Left renal pelvis (tissue), 4 donors: ENCODE measurements around the gene PPP1R7. TPM values are rescaled to one million over a fixed set of nuclear protein-coding genes. Genes with fewer than 3 reads are reported as not detected.

Experiments
- DNase-seq, 4 donors: peaks; one replicate each; pipeline ENCODE4 v3.0.0-alpha.2; 2013; ENCODE audit warnings: low read depth in 4 of 4, low spot score in 3 of 4
- polyA plus RNA-seq, 4 donors: library from polyadenylated mRNA; unstranded; fragments of 120-200 nt; gene quantifications; one replicate each; pipeline ENCODE4 v1.2.1, GENCODE V29; 2013; ENCODE audit not compliant: insufficient read length in 4 of 4

PPP1R7 gene
- polyA plus RNA-seq, 4 donors = 47.7 to 81.0 (median 79.2) TPM

DNA sequence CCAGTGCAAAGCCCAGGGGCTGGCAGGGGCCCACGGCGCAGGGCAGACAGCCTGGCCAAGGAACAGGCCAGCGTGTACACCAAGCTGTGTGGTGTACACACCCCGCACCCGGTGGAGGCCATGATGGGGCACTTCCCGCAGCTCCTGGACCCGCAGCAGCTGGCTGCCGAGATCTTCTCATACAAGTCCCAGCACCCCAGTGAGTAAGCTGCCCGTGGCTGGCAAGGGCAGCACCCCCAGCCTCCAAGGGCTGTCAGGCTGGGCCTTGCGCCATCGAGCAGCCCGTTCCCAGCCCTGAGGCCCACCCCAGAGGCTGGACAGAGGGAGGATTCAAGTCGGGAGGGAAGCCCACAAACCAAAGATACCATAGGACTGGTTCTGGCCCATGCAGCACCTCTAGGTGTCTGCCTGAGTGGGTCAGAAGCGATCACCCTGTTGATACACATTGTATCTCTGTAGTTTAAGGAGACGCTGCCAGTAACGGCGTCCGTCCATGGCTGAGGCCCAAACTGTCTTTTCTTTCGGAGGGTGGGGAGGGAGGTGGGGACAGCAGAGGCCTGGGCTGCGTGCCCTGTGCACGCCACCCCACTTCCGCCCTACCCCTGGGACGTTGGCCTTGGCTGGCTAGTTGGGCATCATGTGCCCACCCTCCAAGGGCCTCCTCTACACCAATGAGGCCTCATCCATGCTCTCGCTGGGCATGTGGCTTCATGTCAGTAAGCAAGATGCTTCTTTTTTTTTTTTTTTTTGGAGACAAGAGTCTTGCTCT, 31.3 kb upstream of the PPP1R7 start:
- no peak for DNase-seq

DNA sequence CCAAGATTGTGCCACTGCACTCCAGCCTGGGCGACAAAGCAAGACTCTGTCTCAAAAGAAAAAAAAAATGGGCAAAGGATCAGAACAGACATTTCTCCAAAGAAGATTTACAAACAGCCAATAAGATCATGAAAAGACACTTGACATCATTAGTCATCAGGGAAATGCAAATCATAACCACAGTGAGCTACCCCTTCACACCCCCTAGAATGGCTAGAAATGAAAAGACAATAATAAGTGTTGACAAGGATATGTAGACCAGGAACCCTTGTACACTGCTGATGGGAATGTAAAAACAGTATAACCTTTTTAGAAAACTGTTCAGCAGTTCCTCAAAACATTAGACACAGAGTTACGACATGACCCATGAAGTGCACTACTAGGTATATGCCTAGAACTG, 29.8 kb upstream of the PPP1R7 start:
- no peak for DNase-seq

DNA sequence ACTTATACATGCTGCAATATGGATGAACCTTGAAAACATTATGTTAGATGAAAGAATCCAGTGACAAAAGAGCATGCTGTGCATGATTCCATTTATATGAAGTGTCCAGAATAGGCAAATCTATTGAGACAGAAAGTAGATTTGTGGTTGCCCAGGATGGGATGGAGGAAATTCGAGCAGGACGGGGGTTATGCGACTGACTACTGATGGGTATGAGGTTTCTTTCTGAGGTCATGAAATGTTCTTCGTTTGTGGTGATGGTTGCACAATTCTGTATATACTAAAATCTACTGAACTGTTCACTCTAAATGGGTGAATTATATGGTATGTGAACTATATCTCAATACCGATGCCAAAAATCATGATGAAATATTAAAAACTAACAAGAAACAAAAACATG, 29.3 kb upstream of the PPP1R7 start:
- no peak for DNase-seq

DNA sequence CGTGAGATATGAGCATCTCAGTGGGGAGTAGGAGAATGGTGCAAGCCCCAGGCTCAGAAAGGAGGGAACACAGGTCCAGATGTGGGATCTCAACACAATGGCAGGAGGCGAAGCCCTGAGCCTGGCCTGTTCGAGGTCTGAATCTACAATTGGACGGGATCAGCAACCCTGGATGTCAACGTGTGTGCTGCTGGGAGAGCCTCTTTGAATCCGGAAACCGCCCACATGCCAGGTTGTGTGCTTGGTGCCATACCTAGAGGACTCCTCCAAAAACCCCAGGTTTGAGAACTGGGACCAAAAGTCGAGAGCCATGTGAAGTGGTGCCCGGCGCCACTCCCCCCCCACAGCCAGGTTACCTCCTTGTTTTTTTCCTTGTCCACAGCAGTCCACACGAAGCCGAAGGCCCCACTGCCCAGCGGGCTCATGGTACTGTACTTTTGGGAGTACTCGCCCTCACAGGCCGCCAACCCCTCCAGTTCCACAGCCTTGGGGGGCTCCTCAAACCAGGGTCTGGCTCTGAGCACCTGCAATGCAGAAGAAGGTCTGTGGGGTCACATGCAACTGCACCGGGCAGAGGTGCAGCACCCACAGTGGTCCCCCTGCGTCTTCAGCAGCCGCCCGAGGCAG, 27.8 kb upstream of the PPP1R7 start:
- no peak for DNase-seq

DNA sequence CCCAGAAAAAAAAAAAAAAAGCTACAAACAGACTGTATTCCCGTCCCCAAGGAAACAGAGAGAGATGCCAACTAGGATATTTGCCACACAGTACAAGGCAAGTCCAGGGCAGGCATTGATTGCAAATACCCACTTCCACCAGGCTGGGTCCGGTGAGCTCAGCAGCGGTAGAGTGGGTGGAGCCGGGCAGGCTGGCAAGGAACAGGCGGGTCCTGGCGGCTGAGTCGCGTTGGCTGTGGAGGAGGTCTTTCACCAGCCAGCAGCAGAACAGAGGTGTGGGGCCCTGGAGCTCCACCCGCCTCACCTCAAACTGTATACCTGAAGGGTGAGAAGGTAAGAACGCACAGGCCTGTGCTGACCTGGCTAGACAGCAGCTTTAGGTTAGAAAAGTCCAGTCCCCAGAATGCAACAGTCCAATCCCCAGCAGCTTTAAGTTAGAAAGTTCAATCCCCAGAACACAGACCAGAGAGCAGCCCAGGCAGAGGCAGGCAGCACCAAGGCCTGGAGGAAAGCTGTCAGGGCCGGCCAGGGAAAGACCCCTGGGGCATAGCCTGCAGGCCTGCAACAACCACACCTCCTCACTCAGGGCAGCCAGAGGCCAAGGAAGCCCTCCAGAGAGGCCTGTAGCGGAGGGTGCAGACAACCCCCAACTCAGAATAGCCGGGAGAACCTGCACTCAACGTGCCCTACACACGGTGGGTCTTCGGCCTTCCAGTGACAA, 26.3 kb upstream of the PPP1R7 start:
- no peak for DNase-seq

DNA sequence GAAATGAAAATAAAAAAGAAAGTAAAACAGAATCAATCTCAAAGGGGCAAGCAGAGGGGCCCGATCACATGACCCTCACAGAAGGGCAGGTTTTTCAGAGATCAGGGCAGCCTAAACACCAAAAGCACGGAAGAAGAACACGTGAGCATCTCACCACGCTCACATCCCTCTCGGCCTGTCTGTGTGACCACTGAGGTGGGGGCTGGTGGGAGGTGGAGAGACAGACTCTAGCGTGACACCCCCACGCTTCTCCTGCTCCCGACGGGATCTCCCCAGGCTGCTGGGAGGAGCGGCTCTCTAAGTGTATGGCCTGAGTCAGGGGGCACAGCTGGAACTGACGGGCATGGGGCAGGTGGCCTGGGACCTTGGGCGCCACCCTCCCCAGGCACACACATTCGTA, 24.6 kb upstream of the PPP1R7 start:
- no peak for DNase-seq

DNA sequence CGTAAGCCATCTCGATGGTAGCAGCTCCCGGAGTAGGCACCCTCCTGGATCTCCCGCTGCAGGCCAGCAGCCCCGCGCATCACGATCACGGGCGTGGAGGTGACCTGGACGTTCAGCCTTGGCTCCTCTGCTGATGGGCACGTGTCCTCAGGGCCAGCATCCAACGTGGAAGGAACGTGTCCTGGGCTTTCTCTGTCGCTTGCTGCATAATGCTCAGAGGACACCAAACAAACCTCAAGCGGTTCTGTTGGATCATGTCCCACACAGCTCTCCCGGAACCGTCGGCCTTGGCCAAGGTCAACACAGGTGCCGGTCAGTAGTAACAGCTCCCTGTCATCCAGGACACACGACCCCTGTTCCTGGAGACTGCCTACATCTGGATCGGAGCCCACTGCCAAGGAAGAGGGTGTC, 24.1 kb upstream of the PPP1R7 start:
- DNase-seq = no peak

DNA sequence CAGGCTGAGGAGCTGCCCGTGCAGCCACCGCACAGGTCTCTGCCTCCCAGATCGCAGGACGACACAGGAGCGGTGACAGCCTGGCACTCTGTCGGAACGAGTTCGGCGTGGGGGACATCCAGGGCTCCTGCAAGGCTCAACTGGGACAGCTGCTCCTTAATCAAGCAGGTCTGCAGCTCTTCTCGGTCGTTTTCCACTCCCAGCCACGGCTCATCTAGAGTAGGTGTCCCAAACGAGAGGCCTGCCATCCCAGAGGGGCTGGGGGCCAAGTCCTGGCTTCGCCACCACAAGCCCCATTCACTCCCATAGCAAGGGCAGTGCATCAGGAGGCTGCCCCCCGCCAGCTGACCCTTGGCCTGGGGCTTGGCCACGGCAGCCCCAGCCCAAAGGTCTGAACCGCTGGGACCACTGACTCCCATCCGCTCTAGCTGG, 23.5 kb upstream of the PPP1R7 start:
- no peak for DNase-seq

DNA sequence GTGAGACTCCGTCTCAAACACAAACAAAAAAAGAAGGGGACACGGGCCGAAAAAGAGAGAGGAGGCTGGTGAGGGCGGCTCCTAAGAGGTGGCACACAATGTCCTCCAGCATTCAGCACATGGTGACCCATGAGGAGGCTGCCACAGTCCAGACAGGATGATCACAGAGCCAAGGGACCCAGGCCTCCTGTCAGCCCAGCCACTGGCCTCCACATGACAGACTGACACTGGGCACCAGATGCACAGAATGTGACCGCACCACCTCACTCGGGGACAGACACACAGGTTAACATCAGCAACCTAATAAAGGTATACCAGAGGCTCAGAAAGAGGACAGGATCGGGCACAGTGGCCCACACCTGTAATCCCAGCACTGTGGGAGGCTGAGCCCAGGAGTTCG, 22.0 kb upstream of the PPP1R7 start:
- DNase-seq = no peak

DNA sequence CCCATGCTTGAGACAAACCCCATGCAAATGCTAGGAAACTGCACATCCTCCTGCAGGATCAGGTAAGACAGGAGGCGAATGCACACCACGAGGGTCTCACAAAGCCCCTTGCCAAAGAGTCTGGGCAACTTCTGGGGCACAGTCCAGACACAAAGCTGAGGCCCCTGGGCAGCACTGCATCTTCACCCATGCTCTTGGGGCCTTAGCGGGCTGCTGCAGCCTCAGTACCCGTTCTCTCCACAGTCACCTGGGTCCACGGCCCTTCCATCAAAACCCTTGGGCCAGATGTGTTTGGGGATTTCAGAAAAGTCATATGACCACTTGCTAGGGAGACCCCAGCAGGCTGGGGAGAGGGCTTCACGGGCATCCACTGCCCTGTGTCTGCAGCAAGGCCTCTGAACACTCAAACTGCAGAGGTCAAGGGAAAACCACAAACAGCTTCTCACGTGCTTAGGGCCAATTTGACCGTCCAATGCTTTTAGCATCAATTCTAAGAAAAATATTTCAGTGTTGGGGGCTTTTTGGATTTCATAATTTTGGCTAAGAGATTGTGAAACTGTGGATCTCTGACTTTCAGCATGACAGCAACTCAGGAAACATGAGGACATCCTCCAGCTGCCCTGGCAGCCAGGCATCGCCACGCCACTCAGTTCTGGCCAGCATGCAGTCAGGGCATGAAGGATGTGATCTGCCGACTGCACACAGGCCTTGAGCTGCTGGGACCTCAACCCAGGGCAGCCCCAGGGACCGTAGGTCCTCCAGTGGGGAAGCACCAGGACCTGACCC, 21.0 kb upstream of the PPP1R7 start:
- no peak for DNase-seq

DNA sequence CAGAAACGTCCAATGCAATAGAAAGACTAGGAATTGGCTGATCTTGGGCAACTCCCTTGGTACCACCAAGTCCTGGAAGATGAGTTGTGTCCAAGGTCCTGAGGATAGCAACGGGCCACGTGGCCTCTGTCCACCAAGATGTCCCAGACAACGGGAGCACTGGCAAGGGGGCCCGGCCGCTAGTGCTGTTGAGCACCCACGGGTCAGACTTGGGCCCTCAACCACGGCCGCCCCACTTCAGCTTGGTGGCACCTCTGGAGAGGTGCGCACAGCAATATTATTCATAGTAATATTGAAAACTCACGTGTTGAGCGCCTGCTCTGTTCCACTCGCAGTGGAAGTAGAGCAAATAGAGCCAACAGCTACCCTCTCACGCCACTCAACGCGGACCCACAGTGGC, 20.0 kb upstream of the PPP1R7 start:
- DNase-seq = no peak

DNA sequence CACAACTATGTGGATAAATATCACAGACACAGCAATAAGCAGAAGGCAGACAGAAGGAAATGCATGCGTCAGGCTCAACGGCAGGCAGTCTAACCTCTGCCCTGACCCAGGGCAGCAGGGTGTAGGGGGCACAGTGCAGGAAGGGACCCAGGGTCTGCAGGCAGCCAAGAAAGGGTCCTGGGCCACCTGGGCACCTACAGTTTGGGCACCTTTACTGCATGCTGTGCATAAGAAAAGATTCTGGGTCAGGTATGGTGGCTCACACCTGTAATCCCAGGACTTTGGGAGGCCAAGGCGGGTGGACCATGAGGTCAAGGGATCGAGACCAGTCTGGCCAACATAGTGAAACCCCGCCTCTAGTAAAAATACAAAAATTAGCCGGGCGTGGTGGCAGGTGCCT, 18.7 kb upstream of the PPP1R7 start:
- DNase-seq = no peak

DNA sequence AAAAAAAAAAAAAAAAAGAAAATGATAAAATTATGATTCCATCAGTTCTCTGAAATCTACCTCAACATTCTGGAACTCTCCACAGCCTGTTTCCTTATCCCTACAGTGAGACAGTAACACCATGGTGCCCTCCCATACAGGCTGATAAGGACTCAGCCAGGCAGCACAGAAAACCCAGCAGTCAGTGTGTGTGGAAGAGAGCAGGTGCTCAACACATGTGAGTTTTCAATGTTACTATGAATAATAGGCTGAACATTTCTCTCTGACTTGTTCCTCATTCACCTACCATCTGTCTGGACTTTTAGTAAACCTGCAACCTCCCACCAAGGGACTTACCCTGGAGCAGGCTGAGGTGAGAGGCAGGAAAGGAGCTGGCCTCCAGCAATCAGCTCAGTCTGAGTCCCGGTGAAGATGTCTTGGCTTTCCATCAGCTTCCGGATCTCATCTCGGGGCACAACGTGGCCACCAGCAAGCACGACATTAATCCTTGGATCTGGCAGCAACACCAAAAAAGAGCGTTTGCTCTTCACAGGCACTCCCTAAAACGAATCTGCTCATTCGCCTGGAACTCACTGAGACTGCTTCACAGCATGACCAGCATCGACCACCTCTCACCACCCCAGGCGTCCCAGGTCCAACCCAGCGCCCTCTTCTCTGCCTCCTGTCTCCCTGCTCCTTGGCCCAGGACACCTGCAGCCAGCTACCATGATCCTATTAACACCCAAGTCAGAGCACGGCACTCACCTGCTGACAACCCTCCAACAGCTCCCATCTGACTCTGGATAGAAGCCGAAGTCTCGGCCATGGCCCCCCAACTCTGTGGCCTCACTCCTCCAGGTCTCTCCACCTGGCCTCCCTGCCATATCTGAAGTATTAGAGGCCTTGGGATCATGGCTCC, 17.5 kb upstream of the PPP1R7 start:
- no peak for DNase-seq

DNA sequence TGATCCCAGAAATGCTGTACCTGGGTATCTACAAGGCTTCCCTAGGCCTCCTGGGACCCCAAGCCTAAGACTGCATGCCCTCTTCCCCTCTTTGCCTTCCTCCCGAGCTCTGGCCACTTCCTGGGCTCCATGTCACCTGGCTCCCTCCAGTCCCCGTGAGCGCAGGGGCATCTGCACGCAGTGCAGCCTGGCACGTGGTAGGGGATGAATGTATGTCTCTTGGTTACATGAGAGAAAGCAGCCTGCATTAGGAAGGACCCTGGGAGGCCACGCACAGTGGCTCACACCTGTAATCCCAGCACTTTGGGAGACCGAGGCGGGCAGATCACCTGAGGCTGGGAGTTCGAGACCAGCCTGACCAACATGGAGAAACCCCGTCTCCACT, 16.8 kb upstream of the PPP1R7 start:
- DNase-seq = no peak

DNA sequence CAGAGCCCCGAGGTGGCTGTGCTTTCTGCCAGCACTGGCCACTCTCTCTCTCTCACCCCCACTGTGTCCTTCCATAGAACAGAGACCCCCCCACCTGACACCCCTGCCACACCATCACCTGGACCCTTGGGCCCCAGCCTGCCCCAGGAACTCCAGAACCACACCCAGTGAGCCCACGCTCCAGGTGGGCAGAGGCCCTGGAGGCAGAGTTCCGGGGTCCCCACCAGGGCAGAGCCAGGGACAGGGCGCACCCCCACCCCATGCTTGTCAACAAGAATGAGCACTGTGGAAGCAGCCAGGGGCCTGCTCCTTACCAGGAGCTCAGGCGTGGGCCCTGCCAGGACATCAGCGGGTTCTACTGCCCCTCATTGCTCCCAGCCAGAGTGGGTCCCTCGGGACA, 15.6 kb upstream of the PPP1R7 start:
- no peak for DNase-seq

DNA sequence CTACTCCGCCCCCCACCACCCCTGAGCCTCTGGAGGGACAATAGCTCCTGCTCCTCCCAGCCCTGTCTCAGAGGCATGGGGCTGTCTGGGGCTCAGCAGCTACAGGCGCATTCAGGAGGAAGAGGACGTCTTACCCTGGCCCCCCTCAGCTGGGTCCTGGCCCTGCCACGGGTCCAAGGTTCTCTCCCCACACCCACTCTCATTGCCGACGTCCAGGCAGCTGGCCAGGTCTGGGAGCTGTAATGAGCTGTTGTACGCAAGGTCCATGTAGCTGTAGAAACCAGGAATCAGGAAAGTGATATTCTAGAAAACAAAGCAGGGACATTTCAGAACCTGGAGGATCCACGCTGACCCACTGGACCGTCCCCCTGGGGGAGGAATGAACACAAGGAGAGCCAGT, 14.5 kb upstream of the PPP1R7 start:
- no peak for DNase-seq

DNA sequence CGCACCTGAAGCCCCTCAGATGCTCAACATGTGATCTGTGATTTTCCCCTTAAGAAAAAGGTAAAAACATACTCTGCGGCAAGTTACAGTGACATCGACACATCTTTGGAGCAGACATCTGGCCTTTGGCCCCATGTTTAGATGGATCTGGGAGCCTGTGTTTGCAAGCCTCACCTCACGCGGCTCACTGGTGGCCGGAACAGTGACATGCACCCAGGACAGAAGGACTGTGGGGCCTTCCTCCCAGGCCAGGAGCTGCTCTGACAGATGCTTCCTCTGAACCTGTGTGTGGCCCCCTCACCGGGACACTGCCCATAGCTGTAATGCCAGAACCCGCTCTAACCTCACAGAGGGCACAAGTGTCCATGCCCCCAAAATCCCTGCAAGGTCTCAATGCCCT, 14.1 kb upstream of the PPP1R7 start:
- no peak for DNase-seq

DNA sequence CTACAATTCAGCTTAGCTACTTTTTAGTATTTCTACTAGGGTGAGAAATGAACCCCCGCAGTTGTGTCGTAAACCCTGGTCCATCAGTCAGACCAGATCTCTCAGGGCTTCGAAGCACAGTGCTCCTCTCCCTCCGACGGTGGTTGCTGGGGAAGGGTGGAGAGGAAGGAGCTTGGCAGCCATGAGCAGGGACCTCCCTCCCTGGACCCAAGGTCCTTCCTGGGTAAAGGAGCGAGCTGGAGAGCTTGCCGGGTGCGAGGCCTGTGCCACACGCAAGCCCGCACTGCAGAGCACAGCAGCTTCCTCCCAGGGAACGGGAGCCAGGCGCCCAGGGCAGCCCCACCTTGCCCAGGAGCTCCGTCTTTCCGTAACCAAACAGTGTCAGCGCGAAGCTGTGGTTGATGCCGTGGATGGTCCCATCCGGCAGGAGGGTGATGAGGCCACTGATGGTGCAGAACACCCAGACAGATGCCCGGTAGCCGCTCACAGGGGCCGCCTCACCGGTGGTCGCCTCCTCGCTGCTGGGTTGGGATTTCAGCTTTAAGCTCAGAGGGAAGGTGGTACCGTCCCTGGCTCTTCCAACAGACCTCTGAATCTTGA, 13.5 kb upstream of the PPP1R7 start:
- no peak for DNase-seq

DNA sequence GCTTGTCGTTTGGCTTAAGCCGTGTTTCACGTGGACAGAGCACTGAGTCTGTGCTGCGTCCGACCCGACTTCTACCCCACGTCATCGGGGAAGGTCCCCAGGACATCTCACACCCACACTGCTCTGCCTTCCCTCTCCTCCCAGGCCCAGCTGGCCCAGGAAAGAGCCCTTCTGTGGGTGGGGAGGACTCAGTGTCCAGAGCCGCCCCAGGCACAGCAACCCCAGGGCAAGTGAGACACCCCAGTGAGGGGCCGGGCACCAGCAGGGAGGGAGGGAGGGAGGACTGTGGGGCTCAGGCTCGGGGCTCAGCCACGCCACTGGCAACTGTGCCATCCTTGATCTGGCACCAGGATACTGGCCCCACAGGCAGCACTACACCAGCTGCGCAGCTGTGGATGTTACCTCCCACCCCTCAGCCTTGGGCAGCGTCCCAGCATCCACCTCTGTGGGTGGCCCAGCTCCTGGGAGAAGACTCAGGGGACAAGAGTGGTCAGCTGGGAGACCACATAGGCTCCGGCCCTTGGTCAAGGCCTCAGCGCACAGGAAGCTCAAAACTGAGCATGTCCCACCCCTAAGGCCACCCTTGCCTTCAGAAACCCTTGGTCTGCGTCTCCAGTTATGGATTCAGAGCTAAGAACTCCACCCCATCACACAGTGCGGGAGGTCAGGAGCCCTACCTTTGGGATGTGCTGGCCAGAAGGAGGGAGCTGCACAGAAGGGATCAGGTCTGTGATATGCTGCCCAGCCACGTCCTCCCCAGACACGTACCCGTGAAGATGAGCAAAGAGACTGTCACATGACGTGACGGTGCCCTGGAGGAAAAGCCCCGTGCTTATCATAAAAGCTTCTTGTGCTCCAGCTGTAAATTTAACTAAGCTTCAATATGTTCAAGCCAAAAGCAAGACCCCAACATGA, 12.7 kb upstream of the PPP1R7 start:
- no peak for DNase-seq
